Liver (tissue), 3 donors: ENCODE data around the gene USP40.

Source experiments
- CTCF ChIP-seq: fragments of 150-350 bp; IDR thresholded peaks from 2 replicates; pipeline ENCODE4 v1.5.1; 2017; ENCODE audit warnings: improper control_type of control experiment, low read depth, low read length; ENCODE audit not compliant: missing input control
- FOXA2 ChIP-seq: IDR thresholded peaks from 2 replicates; pipeline ENCODE4 v1.6.1; 2016; ENCODE audit warnings: antibody characterized with exemption
- GABPA ChIP-seq, 2 donors: IDR thresholded peaks in 1 of 2; conservative IDR thresholded peaks in 1 of 2; 2 replicates each; pipeline ENCODE4 v1.6.1; 2016; ENCODE audit warnings: antibody characterized with exemption in 2 of 2, mild to moderate bottlenecking in 1 of 2, moderate library complexity in 1 of 2
- HNF4A ChIP-seq, 2 donors: conservative IDR thresholded peaks; 2 replicates each; pipeline ENCODE4 v1.6.1; 2016; ENCODE audit warnings: antibody characterized with exemption in 2 of 2, mild to moderate bottlenecking in 2 of 2
- HNF4G ChIP-seq: IDR thresholded peaks from 2 replicates; pipeline ENCODE4 v1.6.1; 2016; ENCODE audit warnings: antibody characterized with exemption
- SP1 ChIP-seq: IDR thresholded peaks from 2 replicates; pipeline ENCODE4 v1.6.1; 2018; ENCODE audit warnings: antibody characterized with exemption, mild to moderate bottlenecking
- TAF1 ChIP-seq: conservative IDR thresholded peaks from 2 replicates; pipeline ENCODE4 v1.6.1; 2016; ENCODE audit warnings: antibody characterized with exemption, mild to moderate bottlenecking
- ZBTB33 ChIP-seq: IDR thresholded peaks from 2 replicates; pipeline ENCODE4 v1.6.1; 2016; ENCODE audit warnings: antibody characterized with exemption
- donor health status: healthy.
- donor health status: healthy.

GRCh38 chr2:233458031-233458610 lies 108.5 kb downstream of the USP40 start:
- TF ChIP-seq CTCF: no peak
- no peak for TF ChIP-seq ZBTB33
- no peak for TF ChIP-seq HNF4G
- TF ChIP-seq FOXA2: no peak
- TF ChIP-seq HNF4A (conservative IDR thresholded peaks at IDR 0.05): no peak
- TF ChIP-seq GABPA (IDR thresholded peaks at IDR 0.05 in 1 of 2, conservative IDR thresholded peaks at IDR 0.05 in 1 of 2): no peak
- no peak for TF ChIP-seq SP1
- TF ChIP-seq TAF1: no peak
